ENCODE measurements around the gene WDR4.
"Not testable (repeated sequence)": the region's sequence is repeated elsewhere in the genome, so short reads cannot be mapped to it uniquely, and the experiment has no call there.

Gene WDR4

DNA sequence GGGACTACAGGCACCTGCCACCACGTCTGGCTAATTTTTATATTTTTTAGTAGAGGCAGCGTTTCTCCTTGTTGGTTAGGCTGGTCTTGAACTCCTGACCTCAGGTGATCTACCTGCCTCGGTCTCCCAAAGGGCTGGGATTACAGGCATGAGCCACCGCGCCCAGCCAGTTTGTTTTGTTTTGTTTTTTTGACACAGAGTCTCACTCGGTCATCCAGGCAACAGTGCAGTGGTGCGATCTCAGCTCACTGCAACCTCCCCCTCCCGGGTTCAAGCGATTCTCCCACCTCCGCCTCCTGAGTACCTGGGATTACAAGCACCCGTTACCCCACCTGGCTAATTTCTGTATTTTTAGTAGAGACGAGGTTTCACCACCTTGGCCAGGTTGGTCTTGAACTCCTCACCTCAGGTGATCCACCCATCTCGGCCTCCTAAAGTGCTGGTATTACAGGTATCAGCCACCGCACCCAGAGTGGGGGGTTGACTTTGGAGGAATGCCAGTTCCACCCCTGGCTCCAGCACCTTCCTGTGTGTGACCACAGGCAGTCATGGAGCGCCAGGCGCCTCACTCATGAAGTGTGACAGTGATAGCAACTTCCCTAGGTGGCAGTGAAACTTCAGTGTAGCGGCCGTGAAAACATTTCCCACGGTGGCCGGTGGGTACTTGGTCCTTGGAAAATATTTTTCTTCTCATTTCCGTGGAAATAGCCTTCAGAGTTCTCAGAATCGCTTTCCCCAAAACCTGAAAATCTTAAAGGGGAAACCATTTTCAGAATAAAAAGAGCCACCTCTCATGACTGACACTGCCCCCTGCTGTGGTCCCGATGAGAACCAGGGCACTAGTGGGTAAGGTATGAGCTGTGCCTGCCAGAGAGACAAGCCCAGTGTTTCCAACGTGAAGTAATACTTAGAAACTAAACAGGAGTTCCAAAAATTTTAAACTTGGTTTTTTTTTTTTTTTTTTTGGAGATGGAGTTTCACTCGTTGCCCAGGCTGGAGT, 48.6 kb downstream of the WDR4 start:
- H3K4me3 ChIP-seq (ENCODE audit: low read length) = no peak overlapping the region
- DNase-seq (ENCODE audit: low read depth, low spot score) = no peak

DNA sequence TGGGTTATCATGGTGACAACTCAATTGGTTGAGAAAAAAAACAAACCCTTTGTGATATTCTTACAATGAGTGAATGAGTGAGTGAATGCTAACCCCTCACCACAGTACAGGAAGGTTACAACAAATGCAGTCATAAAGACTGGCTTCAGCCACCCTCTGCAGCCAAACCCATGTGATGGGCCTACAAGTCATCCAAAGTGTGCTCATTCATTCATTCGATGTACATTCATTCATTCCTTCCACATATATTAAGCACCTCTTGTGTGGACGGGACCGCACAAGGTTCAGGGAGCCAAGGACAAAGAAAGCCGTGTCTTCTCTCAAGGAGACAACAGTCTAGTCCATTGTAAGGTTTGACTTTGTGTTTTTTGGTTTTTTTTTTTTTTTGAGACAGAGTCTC, 49.4 kb downstream of the WDR4 start:
- no peak overlapping the region for H3K4me3 ChIP-seq (ENCODE audit: low read length)
- DNase-seq (ENCODE audit: low read depth, low spot score) = no peak

DNA sequence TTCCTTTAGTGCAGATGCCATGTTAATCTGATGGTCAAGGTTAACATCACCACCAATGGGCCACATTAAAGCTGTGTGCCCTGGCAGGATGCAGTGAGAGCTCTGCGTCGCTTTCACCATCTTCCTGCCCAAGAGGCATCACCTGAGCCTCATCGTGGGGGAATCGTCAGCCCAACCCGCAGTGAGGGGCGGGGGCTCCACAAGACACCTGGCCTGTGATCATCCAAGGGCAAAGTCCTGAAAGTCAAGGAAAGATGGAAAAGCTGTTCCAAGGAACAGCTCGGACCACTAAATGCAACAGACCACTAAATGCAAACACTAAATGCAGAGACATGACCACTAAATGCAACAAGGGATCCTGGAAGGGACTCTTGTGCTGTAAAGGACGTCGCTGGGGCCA, 49.9 kb downstream of the WDR4 start:
- no peak overlapping the region for H3K4me3 ChIP-seq (ENCODE audit: low read length)
- DNase-seq (ENCODE audit: low read depth, low spot score) = no peak

DNA sequence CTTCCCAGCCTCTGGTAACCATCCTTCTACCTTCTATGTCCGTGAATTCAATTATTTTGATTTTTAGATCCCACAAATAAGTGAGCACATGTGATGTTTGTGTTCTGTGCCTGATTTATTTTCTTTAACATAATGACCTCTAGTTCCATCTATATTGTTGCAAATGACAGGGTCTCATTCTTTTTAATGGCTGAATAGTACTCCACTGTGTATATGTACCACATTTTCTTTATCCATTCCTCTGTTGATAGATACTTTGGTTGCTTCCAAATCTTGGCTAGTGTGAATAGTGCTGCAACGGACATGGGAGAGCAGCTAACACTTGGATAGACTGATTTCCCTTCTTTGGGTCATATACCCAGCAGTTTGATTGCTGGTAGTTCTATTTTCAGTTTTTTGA, 51.8 kb downstream of the WDR4 start:
- H3K4me3 ChIP-seq (ENCODE audit: low read length) = no peak overlapping the region
- no peak for DNase-seq (ENCODE audit: low read depth, low spot score)

DNA sequence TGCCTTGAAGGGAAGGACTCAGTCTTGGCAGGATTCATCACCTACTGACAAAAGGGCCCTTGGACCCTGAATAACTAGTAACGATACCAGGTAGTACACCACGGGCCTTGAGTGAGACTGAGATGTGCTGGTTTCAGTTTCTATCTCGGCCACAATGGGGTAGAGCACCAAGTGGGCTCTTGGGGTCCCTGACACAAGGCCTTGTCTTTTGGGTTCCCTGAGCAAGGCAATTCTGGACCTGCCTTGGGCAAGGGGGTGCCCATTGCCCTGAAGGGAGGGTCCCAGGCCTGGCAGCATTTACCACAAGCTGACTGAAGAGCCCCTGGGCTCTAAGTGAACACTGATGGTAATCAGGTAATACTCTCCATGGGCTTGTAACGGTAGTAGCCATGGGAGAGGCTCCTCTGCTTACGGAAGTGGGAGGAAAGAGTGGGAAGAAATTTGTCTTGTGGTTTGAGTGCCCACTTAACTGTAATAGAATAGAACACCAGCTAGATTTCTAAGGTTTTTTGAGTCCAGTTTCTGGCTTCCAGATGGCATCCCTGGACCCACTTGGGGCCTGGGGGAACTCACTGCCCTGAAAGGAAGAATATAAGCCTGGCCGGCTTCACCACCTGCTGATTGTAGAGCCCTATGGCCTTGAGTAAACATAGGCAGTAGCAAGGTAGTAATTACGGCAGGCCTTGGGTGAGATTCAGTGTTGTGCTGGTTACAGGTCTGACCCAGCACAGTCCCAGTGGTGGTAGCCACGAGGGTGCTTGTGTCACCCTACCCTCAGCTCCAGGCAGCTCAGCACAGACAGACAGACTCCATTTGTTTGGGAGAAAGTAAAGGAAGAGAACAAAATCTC, 58.5 kb downstream of the WDR4 start:
- no peak overlapping the region for H3K4me3 ChIP-seq (ENCODE audit: low read length)
- no peak for DNase-seq (ENCODE audit: low read depth, low spot score)

DNA sequence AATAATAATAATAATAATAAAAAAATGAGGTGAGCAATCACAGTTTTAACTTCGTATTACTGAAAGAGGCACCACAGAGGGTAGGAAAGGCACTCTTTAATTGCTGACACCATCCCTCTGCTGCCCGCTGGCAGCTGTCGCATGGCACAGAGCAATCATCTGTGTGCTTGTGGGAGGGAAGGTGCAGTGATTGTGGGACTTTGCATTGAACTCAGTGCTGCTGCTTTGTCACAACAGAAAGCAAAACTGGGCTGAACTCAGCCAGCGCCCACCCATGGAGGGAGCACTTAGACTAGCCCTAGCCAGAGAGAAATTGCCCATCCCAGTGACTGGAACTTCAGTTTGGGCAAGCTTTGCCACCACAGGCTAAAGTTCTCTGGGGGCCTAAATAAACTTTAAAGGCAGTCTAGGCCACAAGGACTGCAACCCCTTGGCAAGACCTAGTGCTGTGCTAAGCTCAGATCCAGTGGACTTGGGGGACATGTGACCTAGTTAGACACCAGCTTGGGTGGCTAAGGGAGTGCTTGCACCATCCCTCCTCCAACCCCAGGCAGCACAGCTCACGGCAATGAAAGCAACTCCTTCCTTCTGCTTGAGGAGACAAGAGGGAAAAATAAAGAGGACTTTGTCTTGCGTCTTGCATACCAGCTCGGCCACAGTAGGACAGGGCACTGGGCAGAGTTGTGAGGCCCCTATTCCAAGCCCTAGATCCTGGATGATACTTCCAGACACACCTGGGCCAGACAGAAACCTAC, 59.3 kb downstream of the WDR4 start:
- DNase-seq (ENCODE audit: low read depth, low spot score) = no peak
- H3K4me3 ChIP-seq (ENCODE audit: low read length) = no peak overlapping the region

DNA sequence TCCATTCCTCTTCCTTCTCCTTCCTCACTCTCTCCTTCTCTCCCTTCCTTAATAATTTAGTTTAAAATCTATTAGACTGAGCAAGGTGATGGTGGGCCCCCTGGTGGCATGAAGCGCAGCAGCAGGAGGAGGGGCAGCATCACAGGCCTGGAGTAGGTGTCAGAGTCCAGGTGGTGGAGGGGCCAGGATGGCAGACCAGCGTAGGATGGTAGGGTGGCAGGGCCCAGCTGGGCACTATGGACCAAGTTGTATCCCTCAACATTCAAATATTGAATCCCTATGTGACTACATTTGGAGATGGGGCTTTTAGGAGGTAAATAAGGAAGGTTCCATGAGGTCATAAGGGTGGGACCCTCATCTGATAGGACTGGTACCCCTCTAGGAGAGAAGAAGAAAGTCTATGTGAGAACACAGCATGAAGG, 61.0 kb downstream of the WDR4 start:
- no peak overlapping the region for H3K4me3 ChIP-seq (ENCODE audit: low read length)
- DNase-seq (ENCODE audit: low read depth, low spot score) = no peak

DNA sequence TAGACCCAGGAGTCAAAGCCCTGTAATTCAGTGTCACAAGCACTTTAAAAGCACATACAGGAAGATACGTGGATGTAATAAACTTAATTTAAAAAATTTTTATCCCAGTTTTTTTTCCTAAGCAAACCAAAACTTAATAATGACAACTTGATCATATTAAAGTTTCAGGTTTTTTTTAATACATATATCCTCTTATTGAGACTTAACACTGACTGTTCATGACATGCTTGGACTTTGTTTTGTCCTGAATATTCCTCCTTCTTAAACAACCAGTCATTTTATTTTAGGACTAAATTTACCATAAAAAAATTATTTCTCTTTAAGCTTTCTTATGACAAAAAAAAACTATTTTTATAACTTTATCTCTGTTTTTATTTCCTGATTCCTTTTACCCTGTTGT, 64.1 kb downstream of the WDR4 start:
- DNase-seq (ENCODE audit: low read depth, low spot score) = no peak

DNA sequence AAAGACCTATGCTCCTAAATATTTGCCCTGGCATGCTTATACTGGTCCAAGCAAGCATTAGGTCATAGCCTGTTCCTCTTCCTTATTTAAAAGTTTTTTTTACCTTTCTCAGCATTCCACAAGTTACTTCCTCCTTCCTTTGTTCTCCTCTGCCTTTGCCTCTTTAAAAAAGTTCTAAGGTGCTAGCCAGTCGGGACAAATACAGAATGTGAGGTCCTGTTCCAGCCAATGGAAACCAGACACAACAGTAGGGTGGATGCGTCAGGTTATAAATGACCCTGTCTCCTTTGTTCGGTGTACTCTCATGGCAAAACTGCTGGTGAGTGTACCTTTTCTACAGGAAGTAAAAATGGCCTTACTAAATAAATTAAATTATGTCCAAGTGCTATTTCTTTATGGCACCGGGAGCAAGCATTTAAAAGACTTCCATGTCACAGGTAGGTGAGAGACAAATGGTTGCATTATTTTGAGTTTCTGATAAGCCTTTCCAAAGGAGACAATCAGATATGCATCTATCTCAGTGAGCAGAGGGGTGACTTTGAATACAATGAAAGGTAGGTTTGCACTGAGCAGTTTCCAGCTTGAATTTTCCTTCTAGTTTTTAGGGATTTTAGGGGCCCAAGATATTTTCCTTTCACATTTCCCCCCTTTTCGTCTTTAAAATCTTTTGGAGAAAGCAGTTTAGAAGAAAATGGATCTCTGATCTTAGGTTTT, 66.7 kb downstream of the WDR4 start:
- not testable (repeated sequence) for DNase-seq (ENCODE audit: low read depth, low spot score); H3K4me3 ChIP-seq (ENCODE audit: low read length)

More for the DNA sequence above, 64.1 kb downstream of the WDR4 start:
- no peak overlapping the region for H3K4me3 ChIP-seq (ENCODE audit: low read length)

DNA sequence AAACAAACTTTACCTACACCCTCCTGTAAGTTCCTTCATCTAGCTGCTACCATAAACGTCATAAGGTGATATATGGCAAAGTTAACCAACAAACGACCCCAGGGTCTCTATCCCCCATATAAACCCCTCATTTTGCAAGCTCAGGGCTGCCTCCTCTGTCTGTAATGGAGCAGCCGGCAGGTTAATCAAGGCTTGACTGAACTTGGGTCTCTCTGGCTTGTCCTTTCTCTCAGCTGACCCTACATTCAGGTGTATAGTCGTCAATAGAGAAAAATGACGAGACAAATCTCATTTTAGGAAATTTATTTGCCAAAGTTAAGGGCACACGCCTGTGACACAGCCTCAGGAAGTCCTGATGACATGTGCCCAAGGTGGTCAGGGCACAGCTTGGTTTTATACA, 67.4 kb downstream of the WDR4 start:
- no peak overlapping the region for H3K4me3 ChIP-seq (ENCODE audit: low read length)
- no peak for DNase-seq (ENCODE audit: low read depth, low spot score)

DNA sequence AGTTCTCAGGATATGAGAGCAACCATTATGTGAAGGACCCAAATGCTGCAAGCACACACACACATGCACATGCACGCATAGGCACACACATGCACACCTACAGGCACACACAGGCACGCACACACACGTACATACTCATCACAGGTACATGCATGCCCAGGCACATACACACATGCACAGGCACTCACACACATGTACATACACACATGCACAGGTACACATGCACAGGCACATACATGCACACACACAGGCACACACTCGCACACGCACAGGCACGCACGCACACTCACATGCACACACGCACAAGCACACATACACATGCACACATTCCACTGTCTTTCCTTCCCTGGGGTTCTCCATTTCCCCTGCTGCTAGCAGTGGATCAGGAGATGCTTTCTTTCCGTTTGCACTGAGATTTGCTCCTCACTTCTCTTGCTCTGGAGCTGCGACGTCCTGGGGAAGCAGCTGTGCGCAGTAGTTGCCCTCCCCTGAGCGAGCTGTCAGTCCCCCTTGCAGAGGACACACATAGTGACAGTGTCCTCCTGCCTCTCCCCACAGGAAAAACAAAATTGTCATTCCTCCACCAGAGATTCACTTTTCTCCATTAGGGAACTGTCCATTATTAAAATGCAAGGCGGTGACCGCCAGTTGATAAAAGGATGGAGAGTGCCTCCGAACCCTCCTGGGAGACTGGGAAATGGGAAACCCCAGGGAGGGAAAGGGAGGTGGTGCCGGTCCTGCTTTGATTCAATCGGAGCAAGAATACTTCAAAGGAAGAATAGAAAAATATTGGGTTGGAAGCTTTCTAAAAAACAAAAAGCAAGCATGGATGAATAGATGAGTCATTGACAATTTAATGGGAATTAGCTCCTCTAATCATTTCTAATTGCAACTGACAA, 69.5 kb downstream of the WDR4 start:
- no peak for DNase-seq (ENCODE audit: low read depth, low spot score)
- H3K4me3 ChIP-seq (ENCODE audit: low read length) = no peak overlapping the region

DNA sequence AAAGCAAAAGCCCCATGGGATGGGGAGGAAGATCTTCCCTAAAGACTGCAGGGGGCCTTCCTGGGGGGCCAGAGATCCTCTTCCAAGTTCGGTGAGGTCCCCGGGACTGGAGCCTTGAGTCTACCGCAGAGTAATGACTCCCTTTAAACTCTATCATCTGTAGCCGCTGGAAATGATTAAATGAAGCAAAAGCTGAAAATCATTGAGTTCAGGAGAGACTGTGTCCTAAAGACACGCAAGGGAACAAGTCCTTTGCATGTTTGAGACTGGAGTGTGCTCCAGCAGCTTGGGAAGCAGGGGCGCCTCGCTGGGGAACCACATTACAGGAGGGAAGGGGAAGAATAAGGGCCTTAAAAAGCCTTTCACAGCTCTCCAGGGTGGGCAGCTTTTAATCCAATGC, 70.2 kb downstream of the WDR4 start:
- DNase-seq (ENCODE audit: low read depth, low spot score) = no peak
- H3K4me3 ChIP-seq (ENCODE audit: low read length) = no peak overlapping the region

DNA sequence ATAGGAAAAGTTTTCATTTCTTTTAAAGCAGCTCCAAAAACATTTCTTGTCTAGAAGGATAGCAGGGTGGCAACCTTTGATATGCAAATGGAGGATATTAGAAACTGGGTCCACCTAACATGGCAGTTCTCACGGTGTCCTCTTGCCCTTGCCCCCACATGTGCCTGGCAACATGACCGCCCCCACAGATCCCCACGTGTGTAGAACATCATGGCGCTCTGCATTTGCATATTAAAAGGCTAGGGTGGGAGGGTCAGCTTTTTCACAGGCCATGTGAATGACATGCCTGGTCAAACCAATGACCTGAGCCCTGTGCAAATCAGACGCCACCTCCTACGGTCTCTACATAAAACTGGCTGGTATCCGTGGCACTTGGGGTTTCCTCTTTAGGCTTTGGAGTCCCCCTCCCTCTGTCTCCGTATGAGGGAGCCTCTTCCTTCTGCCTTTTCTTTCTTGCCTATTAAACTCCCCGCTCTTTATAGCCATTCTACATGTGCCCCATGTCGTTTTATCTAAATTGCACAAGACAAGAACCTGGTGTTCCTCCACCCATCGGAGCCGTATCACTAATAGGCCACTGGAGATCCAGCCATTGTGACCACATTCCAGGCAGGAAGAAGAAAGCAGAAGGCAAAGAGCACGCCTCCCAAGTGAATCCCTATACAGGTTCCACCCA, 71.3 kb downstream of the WDR4 start:
- no peak overlapping the region for H3K4me3 ChIP-seq (ENCODE audit: low read length)
- DNase-seq (ENCODE audit: low read depth, low spot score) = no peak

DNA sequence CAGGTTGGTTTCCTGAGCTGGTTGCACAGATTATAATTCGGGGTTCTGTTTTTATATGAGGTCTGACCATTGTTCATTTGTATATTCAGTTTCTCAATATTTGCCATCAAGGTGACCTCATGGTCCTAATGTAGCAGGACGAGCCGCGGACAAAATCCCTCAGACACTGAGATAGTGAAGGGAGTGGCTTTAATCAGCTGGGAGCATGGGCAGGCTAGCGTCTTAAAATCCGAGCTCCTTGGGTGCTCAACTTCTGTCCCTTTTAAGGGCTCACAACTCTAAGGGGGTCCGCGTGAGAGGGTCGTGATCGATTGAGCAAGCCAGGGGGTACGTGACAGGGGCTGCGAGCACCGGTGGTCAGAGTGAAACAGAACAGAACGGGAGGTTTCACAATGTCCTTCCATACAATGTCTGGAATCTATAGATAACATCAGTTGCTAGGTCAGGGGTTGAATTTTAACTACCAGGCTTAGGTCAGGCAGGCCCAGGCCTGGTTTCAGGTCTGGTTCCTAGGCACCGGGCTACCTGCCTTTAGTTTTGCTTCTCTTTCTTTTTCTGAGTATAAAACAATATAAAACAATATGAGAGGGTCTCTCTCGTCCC, 71.9 kb downstream of the WDR4 start:
- DNase-seq (ENCODE audit: low read depth, low spot score); H3K4me3 ChIP-seq (ENCODE audit: low read length): not testable (repeated sequence)

DNA sequence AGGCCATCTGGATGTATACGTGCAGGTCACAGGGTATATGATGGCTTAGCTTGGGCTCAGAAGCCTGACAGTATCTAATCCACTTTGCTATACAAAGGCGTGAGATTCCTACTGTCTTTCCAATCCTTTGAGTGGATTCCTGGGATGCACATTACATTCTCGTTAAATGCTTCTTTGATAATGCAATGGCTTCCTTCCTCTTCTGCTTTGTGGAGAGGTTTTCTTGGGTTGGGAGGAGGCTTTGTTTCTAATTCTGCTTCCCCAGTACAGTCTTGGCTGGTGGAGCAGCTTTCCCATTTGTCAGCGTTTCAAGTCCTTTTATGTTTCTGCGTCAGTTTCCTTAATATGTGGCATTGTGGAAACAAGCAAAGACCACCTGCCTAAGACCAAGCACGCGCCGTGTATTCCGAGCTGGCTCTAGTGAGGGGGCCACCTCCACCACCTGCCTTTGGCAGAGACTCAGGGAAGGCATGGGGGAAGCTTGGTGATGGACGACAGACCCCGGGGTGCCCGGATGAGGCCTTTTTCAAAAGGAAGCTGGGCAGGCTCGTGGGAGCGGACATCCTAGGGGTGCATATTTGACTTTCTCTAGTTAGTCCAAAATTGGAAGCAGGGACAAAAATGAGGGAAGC, 72.7 kb downstream of the WDR4 start:
- H3K4me3 ChIP-seq (ENCODE audit: low read length) = no peak overlapping the region
- DNase-seq (ENCODE audit: low read depth, low spot score) = no peak

DNA sequence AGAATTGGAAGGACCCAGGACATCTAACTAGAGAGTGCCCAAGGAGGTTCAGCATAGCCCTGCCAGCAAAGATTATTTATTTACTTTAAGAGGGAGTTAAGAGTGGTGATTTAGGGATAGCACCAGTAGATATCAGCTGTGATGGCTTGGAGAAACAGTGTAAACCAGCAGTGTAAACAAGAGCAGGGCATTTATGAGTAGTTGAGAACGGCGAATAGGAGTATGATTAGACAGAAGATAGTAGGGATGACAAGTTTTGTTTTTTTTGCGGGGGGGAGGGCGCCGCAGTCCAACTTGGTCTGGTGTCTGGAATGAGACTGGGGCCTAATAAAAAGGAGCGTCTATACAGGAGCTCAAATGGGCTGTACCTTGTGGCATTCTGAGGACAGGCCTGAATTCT, 77.7 kb downstream of the WDR4 start:
- not testable (repeated sequence) for H3K4me3 ChIP-seq (ENCODE audit: low read length); DNase-seq (ENCODE audit: low read depth, low spot score)

DNA sequence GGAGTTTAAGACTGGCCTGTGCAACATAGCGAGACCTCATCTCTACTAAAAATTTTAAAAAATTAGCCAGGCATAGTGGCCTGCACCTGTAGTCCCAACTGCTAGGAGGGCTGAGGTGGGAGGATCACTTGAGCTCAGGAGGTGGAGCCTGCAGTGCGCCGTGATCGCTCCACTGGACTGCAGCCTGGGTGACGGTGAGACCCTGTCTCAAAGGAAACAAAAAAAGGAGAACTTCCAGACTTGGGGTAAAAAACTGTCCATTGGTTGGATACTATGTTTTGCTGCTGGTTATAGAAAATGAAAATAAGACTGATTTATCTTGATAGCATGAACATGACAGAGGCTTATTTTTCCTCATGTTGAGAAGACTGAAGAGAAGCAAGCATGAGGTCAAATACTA, 79.4 kb downstream of the WDR4 start:
- DNase-seq (ENCODE audit: low read depth, low spot score) = no peak
- H3K4me3 ChIP-seq (ENCODE audit: low read length) = no peak overlapping the region
